ENCODE data around the gene UBASH3B.

GRCh38 chr11:122850076-122850631, 194.6 kb downstream of the UBASH3B start:
- no peak for TF ChIP-seq EZH2 (IDR thresholded peaks at IDR 0.05; ENCODE audit: low read depth)
- TF ChIP-seq, protein P1, sequence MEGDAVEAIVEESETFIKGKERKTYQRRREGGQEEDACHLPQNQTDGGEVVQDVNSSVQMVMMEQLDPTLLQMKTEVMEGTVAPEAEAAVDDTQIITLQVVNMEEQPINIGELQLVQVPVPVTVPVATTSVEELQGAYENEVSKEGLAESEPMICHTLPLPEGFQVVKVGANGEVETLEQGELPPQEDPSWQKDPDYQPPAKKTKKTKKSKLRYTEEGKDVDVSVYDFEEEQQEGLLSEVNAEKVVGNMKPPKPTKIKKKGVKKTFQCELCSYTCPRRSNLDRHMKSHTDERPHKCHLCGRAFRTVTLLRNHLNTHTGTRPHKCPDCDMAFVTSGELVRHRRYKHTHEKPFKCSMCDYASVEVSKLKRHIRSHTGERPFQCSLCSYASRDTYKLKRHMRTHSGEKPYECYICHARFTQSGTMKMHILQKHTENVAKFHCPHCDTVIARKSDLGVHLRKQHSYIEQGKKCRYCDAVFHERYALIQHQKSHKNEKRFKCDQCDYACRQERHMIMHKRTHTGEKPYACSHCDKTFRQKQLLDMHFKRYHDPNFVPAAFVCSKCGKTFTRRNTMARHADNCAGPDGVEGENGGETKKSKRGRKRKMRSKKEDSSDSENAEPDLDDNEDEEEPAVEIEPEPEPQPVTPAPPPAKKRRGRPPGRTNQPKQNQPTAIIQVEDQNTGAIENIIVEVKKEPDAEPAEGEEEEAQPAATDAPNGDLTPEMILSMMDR (conservative IDR thresholded peaks at IDR 0.05): no peak

All from PC-9 (cell line).